ENCODE data around the gene HAUS5. TPM values are rescaled to one million over a fixed set of nuclear protein-coding genes. Genes with fewer than 3 reads are reported as not detected.
A peak's percentile ranks its signal among the peaks of the same experiment; 100 is the strongest.

The HAUS5 gene
- total and polyA plus RNA-seq, 10 of the 15 experiments (the other 5 are each of a cell fraction or from before 2014, with no cell fraction given): 3.1 to 32.6 (median 17.6) TPM

DNA sequence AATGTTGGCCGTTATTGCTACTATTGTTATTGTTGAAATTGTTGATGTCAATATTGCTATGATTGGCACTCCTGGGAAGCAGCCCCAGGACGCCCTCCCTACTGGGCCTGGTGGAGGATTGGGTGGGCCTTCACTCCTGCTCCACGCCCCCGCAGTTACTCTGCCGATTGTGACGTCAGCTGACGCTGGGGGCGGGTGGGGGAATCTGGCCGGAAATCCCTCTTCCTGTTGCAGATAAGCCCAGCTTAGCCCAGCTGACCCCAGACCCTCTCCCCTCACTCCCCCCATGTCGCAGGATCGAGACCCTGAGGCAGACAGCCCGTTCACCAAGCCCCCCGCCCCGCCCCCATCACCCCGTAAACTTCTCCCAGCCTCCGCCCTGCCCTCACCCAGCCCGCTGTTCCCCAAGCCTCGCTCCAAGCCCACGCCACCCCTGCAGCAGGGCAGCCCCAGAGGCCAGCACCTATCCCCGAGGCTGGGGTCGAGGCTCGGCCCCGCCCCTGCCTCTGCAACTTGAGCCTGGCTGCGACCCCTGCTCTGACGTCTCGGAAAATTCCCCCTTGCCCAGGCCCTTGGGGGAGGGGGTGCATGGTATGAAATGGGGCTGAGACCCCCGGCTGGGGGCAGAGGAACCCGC is 29.1 kb downstream of the HAUS5 start, which contains the start of gene ETV2:
Gene ETV2, plus strand, starts transcription at position 231 of the 637 bp plus-strand sequence. CDS start 716 bp downstream, outside the sequence.
- H3K79me2 ChIP-seq (ENCODE audit: control insufficient read depth, insufficient read depth, low read length): no peaks in the 10 kb centered on the region
- H3K27ac ChIP-seq (ENCODE audit: control insufficient read depth, insufficient read depth): no peak within 1 kb of the TSS; the same call in 1 of the 2 replicates
- 14% methylated on average over 20 of the region's 28 CpGs for WGBS (ENCODE audit: insufficient coverage, insufficient replicate concordance, low lambda C conversion rate, missing lambda C conversion rate)
- in situ Hi-C loops (cut with MboI): no loop called here
- RAD21 ChIA-PET (ENCODE audit: unreplicated experiment): interaction anchor here (1.2 kb wide), 1 partner anchor 55 kb away, joined by 4 read pairs; no protein-coding TSS in a partner anchor
- H3K4me1 ChIP-seq (ENCODE audit: control insufficient read depth, insufficient read depth, low read length): peaks cover 23% of the 10 kb centered on the region
- intact Hi-C loops (cut with micrococcal nuclease; ENCODE audit: unreplicated experiment): no loop called here
- CTCF ChIA-PET: interaction anchor here (1.4 to 2.3 kb wide), 3 partner anchors 85 to 131 kb away, joined by 4 to 8 read pairs (median 6); no protein-coding TSS in a partner anchor
- DNase-seq (ENCODE audit: low read depth, low spot score) (no peak), ATAC-seq (no peak), FAIRE-seq (no peak)
- TF ChIP-seq SP1 (IDR thresholded peaks at IDR 0.05; ENCODE audit: low read depth, low read length) (peak; percentile 47), RFX5 (IDR thresholded peaks at IDR 0.05; ENCODE audit: low read depth, low read length) (no peak), IKZF1 (conservative IDR thresholded peaks at IDR 0.05) (0 out of 2 replicates have a peak, but pooled peaks have one; percentile 29), KAT2A (conservative IDR thresholded peaks at IDR 0.05; ENCODE audit: control insufficient read depth, low read depth, low read length) (no peak), DPF2 (IDR thresholded peaks at IDR 0.05) (0 out of 2 replicates have a peak, but pooled peaks have one; percentile 38), MTA2 (IDR thresholded peaks at IDR 0.05; ENCODE audit: low read depth) (peak; percentile 25; the same call in 1 of the 2 replicates), ATF7 (IDR thresholded peaks at IDR 0.05; ENCODE audit: low read depth) (peak; percentile 69), CHD2 (IDR thresholded peaks at IDR 0.05; ENCODE audit: borderline replicate concordance, low read depth, low read length) (0 out of 2 replicates have a peak, but pooled peaks have one; percentile 19), POLR2A (IDR thresholded peaks at IDR 0.05; ENCODE audit: low read depth, low read length) (0 out of 2 replicates have a peak, but pooled peaks have one; percentile 20), NBN (IDR thresholded peaks at IDR 0.05) (peak; percentile 30; the same call in 1 of the 2 replicates), CREB1 (IDR thresholded peaks at IDR 0.05; ENCODE audit: low read depth) (peak; percentile 91), EGR1 (IDR thresholded peaks at IDR 0.05; ENCODE audit: borderline replicate concordance in 1 of 2, low read depth in 2 of 2, low read length in 2 of 2) (peak; percentile 48 to 97), IRF4 (IDR thresholded peaks at IDR 0.05; ENCODE audit: low read depth, low read length) (no peak), CREM (IDR thresholded peaks at IDR 0.05; ENCODE audit: low read depth) (peak; percentile 85), IKZF2 (IDR thresholded peaks at IDR 0.05) (0 out of 4 replicates have a peak, but pooled peaks of 1 of the 2 experiments have one; percentile 10)
- TF ChIP-seq, protein P1, sequence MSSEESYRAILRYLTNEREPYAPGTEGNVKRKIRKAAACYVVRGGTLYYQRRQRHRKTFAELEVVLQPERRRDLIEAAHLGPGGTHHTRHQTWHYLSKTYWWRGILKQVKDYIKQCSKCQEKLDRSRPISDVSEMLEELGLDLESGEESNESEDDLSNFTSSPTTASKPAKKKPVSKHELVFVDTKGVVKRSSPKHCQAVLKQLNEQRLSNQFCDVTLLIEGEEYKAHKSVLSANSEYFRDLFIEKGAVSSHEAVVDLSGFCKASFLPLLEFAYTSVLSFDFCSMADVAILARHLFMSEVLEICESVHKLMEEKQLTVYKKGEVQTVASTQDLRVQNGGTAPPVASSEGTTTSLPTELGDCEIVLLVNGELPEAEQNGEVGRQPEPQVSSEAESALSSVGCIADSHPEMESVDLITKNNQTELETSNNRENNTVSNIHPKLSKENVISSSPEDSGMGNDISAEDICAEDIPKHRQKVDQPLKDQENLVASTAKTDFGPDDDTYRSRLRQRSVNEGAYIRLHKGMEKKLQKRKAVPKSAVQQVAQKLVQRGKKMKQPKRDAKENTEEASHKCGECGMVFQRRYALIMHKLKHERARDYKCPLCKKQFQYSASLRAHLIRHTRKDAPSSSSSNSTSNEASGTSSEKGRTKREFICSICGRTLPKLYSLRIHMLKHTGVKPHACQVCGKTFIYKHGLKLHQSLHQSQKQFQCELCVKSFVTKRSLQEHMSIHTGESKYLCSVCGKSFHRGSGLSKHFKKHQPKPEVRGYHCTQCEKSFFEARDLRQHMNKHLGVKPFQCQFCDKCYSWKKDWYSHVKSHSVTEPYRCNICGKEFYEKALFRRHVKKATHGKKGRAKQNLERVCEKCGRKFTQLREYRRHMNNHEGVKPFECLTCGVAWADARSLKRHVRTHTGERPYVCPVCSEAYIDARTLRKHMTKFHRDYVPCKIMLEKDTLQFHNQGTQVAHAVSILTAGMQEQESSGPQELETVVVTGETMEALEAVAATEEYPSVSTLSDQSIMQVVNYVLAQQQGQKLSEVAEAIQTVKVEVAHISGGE (CRISPR knock-in tag; IDR thresholded peaks at IDR 0.05): no peak
- TF ChIP-seq, protein P2, sequence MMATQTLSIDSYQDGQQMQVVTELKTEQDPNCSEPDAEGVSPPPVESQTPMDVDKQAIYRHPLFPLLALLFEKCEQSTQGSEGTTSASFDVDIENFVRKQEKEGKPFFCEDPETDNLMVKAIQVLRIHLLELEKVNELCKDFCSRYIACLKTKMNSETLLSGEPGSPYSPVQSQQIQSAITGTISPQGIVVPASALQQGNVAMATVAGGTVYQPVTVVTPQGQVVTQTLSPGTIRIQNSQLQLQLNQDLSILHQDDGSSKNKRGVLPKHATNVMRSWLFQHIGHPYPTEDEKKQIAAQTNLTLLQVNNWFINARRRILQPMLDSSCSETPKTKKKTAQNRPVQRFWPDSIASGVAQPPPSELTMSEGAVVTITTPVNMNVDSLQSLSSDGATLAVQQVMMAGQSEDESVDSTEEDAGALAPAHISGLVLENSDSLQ (IDR thresholded peaks at IDR 0.05): peak; percentile 91
- TF ChIP-seq, protein P3, sequence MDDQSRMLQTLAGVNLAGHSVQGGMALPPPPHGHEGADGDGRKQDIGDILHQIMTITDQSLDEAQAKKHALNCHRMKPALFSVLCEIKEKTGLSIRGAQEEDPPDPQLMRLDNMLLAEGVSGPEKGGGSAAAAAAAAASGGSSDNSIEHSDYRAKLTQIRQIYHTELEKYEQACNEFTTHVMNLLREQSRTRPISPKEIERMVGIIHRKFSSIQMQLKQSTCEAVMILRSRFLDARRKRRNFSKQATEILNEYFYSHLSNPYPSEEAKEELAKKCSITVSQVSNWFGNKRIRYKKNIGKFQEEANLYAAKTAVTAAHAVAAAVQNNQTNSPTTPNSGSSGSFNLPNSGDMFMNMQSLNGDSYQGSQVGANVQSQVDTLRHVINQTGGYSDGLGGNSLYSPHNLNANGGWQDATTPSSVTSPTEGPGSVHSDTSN (IDR thresholded peaks at IDR 0.05; ENCODE audit: insufficient replicate concordance, low read depth, low read length): peak; percentile 60
- peak within 1 kb of the TSS; percentile 1 for H2AFZ ChIP-seq (ENCODE audit: control insufficient read depth, low read depth, low read length)
- BruUV-seq (replicated peaks): no TSS peak
- peaks cover 3 to 6% of the 10 kb centered on the region in 2 experiments; a peak in 2 of 4 replicates for H3K36me3 ChIP-seq (ENCODE audit: control insufficient read depth in 2 of 2, insufficient read depth in 2 of 2, low read length in 1 of 2)
- POLR2A ChIA-PET: interaction anchor here (0.6 to 2.0 kb wide), 2 partner anchors 13 to 137 kb away, joined by 5 read pairs; partner anchors contain the start of gene RBM42
- peak within 1 kb of the TSS; percentile 100 for H3K4me2 ChIP-seq (ENCODE audit: control insufficient read depth, insufficient read depth)
- no peaks in the 10 kb centered on the region for H3K27me3 ChIP-seq (replicated peaks in 1 of 2; ENCODE audit: control insufficient read depth in 2 of 2, insufficient read depth in 2 of 2, low read length in 1 of 2)
- SMC1A ChIA-PET (ENCODE audit: uncharacterized antibody, unreplicated experiment): no interaction called here
- peak within 1 kb of the TSS; percentile 75; the same call in 1 of the 2 replicates for H3K4me3 ChIP-seq
- H3K9ac ChIP-seq (ENCODE audit: control insufficient read depth, insufficient read depth, low read length): no peak within 1 kb of the TSS
- no peaks in the 10 kb centered on the region for H3K9me3 ChIP-seq (replicated peaks; ENCODE audit: control insufficient read depth, insufficient read depth, low read length)
- H4K20me1 ChIP-seq (ENCODE audit: control insufficient read depth, insufficient read depth): no peaks in the 10 kb centered on the region
